Measurements from ENCODE around the gene PTPRG. TPM values are rescaled to one million over a fixed set of nuclear protein-coding genes. Genes with fewer than 3 reads are reported as not detected.

PTPRG gene
- total RNA-seq, 4 donors from 2014 or later = 11.0 to 18.5 (median 14.9) TPM

- Histone ChIP-seq H3K27me3 (no peaks in the 10 kb centered on the region), H3K4me3 (no peak overlapping the region), H3K4me1 (no peaks in the 10 kb centered on the region), H3K9me3 (no peaks in the 10 kb centered on the region), H3K27ac (no peak overlapping the region), H3K36me3 (no peaks in the 10 kb centered on the region)
- WGBS = 94% methylated on average over 2 of the region's 2 CpGs
- TF ChIP-seq POLR2AphosphoS5 (IDR thresholded peaks at IDR 0.05) (no peak), CTCF (IDR thresholded peaks at IDR 0.05) (no peak), EP300 (IDR thresholded peaks at IDR 0.05) (no peak), POLR2A (IDR thresholded peaks at IDR 0.05) (no peak)
- no peak for DNase-seq (ENCODE audit: low spot score in 2 of 2)
Measured at GRCh38 chr3:62171789-62172188, 610.4 kb downstream of the PTPRG start.

- Histone ChIP-seq H3K4me3 (no peak overlapping the region), H3K9me3 (no peaks in the 10 kb centered on the region), H3K27ac (no peak overlapping the region), H3K27me3 (no peaks in the 10 kb centered on the region), H3K4me1 (no peaks in the 10 kb centered on the region), H3K36me3 (no peaks in the 10 kb centered on the region)
- TF ChIP-seq POLR2A (IDR thresholded peaks at IDR 0.05) = no peak
- WGBS = 94% methylated on average over 1 of the region's 1 CpG
- DNase-seq (ENCODE audit: low spot score in 2 of 2) = no peak
Measured at GRCh38 chr3:62172199-62172598, 610.8 kb downstream of the PTPRG start.

GRCh38 chr3:62173939-62174515 lies 612.7 kb downstream of the PTPRG start:
- no peak overlapping the region for H3K4me3 ChIP-seq
- TF ChIP-seq EP300 (IDR thresholded peaks at IDR 0.05) (no peak), POLR2AphosphoS5 (IDR thresholded peaks at IDR 0.05) (no peak), POLR2A (IDR thresholded peaks at IDR 0.05) (no peak), CTCF (IDR thresholded peaks at IDR 0.05) (no peak)
- no peak for DNase-seq (ENCODE audit: low spot score in 2 of 2)
- WGBS = 76% methylated on average over 7 of the region's 7 CpGs
- no peaks in the 10 kb centered on the region for H3K9me3 ChIP-seq
- H3K27ac ChIP-seq = no peak overlapping the region
- no peaks in the 10 kb centered on the region for H3K36me3 ChIP-seq
- no peaks in the 10 kb centered on the region for H3K4me1 ChIP-seq
- no peaks in the 10 kb centered on the region for H3K27me3 ChIP-seq

DNA sequence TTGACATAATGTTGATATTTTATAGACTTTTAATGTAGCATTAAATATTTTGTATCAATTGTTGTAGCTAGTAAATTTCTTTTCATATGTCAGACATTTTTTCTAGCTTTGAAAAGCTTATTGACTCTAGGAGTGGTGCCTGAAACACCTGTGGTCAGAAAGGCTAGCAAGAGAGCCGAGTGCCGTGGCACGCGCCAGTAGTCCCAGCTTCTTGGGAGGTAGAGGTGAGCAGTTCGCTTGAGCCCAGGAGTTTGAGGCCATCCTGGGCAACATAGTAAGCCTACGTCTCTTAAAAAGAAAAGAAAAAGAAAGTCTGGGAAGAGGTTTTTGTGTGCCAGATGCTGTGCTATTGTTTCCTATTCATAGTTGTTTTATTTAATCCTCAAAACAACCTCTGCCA lies 613.8 kb downstream of the PTPRG start:
- Histone ChIP-seq H3K27ac (no peak overlapping the region), H3K36me3 (no peaks in the 10 kb centered on the region), H3K4me1 (no peaks in the 10 kb centered on the region), H3K4me3 (no peak overlapping the region), H3K27me3 (no peaks in the 10 kb centered on the region), H3K9me3 (no peaks in the 10 kb centered on the region)
- TF ChIP-seq POLR2A (IDR thresholded peaks at IDR 0.05) = no peak
- TF ChIP-seq CTCF (IDR thresholded peaks at IDR 0.05) = no peak
- TF ChIP-seq POLR2AphosphoS5 (IDR thresholded peaks at IDR 0.05) = no peak
- TF ChIP-seq EP300 (IDR thresholded peaks at IDR 0.05) = no peak
- no peak for DNase-seq (ENCODE audit: low spot score in 2 of 2)
- WGBS = 74% methylated on average over 6 of the region's 6 CpGs

- H3K36me3 ChIP-seq = no peaks in the 10 kb centered on the region
- TF ChIP-seq POLR2AphosphoS5 (IDR thresholded peaks at IDR 0.05) (no peak), CTCF (IDR thresholded peaks at IDR 0.05) (no peak), EP300 (IDR thresholded peaks at IDR 0.05) (no peak), POLR2A (IDR thresholded peaks at IDR 0.05) (no peak)
- no peak overlapping the region for H3K27ac ChIP-seq
- no peaks in the 10 kb centered on the region for H3K9me3 ChIP-seq
- H3K4me1 ChIP-seq = no peaks in the 10 kb centered on the region
- no peak for DNase-seq (ENCODE audit: low spot score in 2 of 2)
- no peak overlapping the region for H3K4me3 ChIP-seq
- H3K27me3 ChIP-seq = no peaks in the 10 kb centered on the region
Measured at GRCh38 chr3:62178032-62178431, 616.7 kb downstream of the PTPRG start.

Data from suprapubic skin (tissue), 4 donors.